SKM-1 treated with dmso at 0.1 percent for 144 hours (cell line): ENCODE data around the gene PSMC5.
"Not testable (repeated sequence)": the region's sequence is repeated elsewhere in the genome, so short reads cannot be mapped to it uniquely, and the experiment has no call there.

Experiments used
- DNase-seq: peaks from one replicate; lab custom pipeline; 2025; ENCODE audit not compliant: unreplicated experiment; lab: John Stamatoyannopoulos, UW

Gene PSMC5

DNA sequence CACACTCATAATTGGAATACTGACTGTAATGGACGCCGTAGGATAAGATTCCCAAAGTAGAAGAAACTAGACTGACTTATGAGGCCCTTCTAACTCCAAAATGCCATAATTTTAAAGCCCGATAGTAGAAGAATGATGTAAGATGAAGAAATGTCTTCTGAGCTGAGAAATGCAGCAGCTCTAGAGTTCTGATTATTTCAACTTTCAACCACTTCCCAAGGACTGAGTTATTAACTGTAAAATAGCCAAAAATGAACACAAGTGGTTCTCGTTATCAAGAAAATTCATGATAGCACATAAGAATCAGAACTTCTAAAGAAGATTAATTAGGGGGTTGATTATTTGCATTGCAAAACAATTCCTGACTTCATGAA lies 43.0 kb downstream of the PSMC5 start:
- not testable (repeated sequence) for DNase-seq

DNA sequence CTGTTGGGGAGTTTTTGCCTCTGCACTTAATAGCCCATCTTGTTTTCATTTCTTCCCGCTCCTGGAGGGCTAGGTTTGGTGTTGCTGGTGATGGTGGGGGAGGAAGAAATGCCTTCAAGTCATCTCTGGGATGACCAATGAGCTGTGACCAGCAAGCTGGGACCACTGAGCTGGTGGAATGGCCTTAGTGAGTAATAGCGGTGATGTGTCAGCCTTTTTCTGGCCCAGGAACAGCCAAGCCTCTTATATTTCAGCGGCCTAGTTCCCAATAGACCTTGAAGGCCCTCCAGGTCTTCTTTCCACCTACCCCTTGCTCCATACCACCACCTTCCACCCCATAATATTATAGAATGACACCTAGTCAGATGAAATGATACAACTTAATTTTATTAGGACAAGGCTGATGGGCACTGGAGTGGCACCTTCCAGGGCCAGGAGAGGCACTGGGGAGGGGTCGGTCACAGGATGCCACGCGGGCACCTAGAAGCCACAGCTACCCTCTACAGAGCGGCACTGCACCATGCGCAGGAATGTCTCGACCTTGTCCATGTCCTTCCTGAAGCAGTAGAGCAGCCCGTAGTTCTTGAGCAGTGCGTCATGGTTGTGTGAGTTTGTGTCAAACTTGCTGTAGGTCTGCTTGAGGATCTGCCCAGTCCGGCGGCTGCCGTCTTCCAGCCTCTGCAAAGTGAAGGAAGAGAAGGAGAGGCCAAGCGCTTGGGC lies 44.6 kb downstream of the PSMC5 start:
- DNase-seq, result not testable (repeated sequence)

DNA sequence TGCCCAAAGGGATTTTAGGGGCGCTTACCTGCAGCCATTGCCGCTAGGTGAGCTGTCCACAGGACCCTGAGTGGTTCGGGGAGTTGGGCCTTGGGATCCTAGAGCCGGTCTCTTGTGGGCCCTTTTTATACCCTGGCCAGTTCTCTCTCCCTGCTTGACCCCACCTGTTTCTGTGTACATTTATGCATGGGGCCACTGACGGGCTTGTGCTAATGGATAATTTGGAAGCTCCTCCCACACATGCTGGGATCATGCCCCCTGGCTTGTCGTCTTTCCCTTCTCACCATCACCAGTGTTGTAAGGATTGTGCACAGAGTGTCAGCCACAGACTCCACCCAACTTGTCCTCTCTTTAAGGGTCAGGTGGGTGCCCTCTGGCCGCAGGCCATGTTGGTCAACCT lies 46.3 kb downstream of the PSMC5 start, which contains the start of gene CSH2:
Gene CSH2 (minus strand): TSS at position 101 of the 400 bp plus-strand sequence. CDS start 63 bp downstream, at position 38.
- DNase-seq, result not testable (repeated sequence)

DNA sequence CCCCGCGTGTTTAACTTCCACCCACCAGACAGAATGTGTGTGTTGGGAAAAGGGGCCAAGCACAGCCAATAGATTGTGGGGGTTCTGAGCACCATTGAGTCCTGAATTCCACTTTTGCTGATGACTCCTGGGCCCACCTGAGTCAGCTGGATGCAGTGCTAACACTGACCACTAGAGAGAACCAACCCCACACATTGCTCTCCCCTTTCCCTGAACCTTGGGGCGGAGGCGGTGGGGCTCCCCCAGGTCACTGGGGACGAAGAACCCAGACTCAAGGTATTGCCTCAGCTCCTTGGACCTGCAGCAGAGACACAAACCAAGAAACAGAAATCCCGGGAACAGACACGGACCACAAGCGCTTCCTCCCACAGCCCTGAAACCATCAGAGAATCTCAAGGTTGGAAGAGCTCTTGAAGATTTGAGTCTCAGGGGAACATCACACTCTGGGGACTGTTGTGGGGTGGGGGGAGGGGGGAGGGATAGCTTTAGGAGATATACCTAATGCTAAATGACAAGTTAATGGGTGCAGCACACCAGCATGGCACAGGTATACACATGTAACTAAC lies 46.9 kb downstream of the PSMC5 start:
- DNase-seq, result not testable (repeated sequence)

DNA sequence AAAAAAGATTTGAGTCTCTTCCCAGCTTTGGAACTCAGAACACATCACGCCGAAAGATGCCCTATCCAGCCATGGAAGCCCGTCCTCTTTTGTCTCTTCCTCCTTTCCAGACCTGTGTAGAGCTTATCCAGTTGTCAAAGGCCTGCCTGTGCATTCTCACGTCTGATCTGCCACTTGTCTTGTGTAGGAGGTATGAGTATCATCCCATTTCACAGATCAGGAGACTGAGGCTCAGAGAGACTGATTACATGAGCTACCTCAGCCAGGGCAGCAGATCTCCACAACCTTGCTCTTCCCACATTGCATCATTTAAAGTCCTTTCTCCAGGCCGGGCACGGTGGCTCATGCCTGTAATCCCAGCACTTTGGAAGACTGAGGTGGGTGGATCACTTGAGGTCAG lies 47.5 kb downstream of the PSMC5 start:
- DNase-seq, result not testable (repeated sequence)

DNA sequence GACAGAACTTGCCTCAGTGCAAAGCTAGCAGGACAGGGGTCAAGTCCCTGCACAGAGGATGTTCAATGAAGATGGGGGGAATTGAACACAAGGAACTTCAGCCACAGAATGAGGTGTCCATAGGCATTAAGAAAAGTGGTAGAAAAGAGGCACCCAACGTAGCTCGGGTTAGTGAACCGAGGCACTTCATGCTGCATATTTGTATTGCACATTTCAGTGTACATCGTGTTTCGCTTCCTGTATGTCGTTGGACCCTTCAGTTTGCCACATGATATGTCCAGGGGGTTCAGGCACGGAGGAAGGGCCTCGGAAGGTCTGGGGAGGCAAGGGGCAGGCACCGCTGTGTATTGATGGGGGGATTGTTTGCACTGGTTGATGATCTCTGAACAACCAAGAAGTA lies 51.2 kb downstream of the PSMC5 start:
- DNase-seq, result not testable (repeated sequence)

DNA sequence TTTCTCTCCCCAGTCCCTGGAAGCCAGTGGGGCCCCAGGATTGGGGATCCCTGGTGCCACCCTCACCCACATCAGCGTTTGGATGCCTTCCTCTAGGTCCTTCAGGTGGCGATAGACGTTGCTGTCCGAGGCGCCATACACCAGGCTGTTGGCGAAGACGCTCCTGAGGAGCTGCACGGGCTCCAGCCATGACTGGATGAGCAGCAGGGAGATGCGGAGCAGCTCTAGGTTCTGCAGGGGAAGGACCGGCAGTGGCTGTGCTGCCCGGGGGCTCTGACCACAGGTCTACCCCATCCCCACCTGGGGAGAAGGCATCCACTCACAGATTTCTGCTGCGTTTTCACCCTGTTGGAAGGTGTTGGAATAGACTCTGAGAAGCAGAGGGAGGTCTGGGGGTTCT lies 53.5 kb downstream of the PSMC5 start:
- no peak for DNase-seq

DNA sequence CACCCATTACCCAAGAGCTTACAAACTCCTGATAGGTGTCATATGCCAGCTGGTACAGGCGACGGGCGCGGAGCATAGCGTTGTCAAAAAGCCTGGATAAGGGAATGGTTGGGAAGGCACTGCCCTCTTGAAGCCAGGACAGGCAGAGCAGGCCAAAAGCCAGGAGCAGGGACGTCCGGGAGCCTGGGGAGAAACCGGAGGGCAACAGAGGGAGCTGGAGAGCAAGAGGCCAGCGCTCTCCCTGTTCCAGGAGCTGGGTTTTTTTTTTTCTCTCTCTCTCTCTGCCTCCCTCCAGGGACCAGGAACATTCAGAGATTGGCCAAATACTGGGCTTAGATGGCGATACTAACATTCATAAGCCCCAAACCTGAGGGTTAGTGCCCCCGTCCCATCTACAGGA lies 54.1 kb downstream of the PSMC5 start:
- not testable (repeated sequence) for DNase-seq
